ENCODE data around the gene KRT84.
"Not testable (repeated sequence)": the region's sequence is repeated elsewhere in the genome, so short reads cannot be mapped to it uniquely, and the experiment has no call there.

KRT84 gene

DNA sequence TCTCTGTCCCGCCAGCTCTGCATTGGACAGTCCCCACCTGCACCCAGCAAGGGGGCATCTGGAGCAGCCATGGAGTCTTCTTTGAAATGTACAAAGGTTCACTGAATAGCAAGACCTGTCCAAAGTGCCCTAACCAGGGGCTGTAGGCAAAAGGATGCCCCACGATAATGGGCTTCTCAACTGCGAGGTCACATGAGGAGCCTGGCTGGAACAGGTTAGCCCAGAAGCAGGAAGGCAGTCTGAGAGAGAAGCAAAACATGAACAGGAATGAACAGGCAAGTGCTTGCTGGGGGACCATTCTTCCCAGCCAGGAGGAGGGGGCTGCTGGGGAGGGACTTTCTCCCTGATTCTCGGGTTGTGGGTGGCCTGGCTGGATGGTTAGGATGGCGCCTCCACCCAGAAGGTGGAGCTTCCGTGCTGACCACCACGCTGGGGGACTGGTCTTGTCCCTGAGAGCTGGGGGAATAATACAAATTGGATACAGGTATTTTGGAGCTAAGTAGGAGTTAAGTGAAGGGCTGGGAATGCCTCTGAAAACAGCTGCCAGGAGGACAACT, 25.3 kb downstream of the KRT84 start:
- no peak for DNase-seq (ENCODE audit: low read depth in 2 of 2)

DNA sequence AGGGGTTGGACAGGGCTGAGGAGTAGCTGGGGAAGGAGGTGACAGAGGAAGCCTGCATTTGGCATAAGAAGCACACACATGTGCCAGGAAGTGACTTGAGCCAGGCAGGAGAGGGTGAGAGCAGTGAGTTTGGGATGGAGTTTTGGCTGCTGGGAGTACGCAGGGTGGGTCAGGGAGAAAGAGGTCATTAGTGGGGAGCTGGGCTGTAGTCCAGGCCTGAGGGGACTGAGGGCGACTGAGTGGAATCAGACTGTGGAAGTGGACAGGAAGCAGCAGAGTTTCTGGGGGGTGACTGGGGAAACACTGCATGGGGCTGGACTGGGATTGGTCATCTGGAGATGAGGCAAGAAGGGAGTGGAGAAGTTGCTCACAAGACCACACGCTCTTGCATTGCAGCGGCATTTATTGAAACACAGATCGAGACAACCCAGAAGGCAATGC, 25.8 kb downstream of the KRT84 start:
- DNase-seq (ENCODE audit: low read depth in 2 of 2) = no peak

DNA sequence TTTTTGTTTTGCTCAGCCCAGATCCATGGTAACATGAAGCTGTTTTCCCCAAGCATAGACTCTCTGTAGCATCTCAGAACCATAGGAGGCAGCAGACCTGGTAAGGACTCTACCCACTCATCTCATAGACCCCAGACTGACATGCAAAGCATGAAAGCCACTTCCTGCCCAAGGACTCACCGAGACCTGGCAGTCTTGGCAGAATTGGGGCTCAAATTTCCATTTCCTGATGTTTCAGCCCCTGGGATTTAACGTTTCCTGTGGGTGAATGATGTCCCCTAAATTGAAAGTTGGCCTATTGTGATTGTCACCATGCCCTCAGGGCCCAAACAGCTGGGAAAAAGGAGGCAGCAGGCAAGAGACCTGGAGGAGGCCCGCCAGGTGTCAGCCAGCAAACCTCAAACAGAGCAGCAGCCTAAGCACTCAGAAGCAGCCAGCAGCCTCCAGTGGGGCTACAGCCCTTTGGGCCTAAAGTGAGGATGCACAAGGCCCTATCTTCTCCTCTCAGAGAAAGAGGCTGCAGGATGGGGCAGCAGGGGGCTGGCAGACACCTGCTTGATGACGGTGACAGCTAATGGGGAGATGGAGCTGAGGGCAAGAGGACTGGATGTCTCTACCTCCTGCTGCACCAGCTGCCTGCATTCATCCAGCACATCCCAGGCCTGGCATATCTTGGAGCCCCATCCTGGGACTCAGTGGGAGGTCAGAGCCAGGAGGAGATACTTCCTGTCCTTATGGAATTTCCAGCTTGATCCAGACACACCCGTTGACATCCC, 26.7 kb downstream of the KRT84 start:
- no peak for DNase-seq (ENCODE audit: low read depth in 2 of 2)

DNA sequence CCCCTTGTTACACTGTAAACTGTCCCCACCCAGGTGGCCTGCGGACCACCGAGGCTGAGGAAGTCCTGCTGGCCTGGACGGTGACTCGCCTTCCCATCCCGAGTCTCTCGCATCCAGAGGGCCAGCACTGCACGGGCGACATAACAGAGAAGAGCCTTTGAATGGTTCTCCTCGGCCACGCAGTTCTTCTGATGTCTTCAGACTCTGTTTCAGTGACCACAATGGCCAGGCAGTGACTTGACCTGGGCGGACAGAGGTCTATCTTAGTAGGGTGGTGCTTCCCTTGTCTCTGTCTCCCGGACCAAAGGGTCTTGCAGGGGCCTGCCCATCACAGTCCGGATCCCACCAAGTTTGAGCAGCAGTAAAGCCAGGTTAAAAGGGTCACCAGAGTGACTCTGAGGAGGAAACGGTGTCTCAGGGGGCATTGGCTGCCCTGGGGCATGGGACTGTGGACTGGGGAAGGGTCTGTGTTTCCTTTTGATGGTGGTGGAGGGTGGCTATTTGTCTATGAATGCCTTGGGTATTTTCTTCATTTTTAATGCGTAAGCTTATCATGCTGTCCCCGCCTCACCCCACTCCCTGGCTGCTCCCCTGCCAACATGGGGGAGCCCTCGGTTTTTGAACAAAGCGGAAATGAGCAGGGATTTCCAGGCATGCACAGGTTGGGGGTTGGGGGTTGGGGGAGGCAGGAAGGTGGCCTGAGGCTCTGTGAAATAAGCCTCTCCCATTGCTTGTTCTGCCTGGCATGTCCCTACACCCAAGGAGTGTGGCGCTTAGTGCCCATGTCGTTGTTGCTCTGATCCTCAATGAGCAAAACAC, 28.5 kb downstream of the KRT84 start:
- DNase-seq (ENCODE audit: low read depth in 2 of 2) = no peak

DNA sequence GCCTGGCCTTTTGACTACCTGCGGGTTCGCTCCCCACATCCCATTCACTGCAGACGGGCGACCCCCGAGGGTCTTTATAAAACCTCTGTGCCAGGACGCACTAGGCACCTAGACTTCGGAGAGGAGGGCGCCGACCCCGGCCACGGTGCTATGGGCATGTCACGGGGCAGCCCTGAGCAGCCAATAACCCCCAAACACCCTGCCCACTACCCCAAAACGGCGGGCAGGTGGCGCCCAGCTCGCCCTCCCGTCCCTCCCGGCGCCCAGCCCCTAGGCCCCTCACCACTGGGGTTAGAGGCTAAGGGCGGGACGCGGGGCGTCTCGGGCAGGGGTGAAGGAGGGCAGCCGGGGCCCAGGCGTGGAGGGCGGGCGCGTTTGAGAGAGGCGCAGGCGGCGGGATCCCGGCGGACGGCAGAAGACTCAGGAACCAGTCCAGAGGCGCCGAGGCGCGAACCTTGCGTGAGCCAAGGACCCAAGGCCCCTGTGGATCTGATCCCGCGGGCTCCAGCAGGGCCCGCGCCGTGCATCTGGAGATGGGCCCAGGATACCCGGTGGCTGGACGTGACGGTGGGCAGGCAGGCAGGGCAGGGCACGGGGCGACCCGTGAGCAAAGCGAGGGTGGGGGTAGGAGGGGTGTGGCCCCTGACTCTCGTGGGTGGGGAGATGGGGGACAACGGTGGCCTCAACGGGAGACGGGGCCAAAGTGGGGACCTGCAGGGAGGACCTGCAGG, 29.3 kb downstream of the KRT84 start:
- DNase-seq (ENCODE audit: low read depth in 2 of 2) = no peak

DNA sequence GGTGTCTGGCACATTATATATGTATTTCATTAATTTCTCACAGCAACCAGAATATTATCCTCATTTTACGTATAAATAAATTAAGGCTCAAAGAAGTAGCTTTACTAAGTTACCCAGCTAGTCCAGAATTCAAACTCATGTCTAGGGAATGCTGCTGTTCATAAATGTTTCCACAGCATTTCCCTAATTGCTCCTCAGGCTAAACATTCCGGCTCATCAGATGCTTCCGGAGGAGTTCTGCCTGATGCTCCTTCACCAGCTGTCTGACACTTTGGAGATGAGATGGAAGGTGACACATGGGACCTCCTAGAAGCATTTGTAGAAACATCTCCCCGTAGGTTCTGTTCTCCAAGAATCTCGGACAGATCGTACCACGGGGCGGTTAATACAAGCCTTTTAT, 30.3 kb downstream of the KRT84 start:
- DNase-seq (ENCODE audit: low read depth in 2 of 2) = no peak

DNA sequence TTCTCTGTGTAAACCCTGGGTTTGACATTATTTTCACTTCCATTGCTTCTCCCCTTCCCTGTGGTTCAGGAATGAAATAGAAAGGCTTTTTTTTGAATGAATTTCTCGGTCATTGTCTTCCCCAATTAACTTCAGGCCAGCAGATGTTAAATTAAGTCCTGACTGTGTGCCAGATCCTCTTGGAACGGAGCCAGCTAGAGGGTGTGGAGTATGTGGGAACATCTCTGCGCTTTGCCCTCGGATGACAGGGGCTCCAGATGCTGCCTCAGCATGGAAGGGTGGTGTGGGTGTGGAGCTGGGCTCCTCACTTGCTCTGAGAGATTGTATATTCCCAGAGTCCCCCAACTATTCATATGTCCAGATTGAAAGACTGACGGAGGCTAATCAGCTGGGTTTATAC, 31.3 kb downstream of the KRT84 start:
- DNase-seq (ENCODE audit: low read depth in 2 of 2) = no peak

DNA sequence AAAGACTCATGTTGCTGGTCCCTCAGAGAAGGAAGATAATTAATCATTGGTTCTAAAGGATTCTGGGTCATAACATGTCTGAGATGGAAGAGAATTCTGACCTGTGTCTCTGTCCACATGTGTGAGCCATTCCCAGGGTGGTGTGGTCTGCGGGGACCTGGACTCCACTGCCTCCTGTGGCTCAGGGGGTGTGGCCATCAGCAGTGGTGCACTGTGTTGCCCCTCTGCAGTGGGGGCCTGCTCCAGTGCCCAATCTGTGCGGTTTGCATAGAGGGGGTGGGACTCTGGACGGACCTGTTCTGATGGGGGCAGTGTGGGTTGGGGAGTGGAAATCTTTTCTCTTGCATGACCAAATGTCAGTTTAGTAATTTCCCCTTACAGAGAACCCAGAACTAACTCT, 31.7 kb downstream of the KRT84 start:
- no peak for DNase-seq (ENCODE audit: low read depth in 2 of 2)

DNA sequence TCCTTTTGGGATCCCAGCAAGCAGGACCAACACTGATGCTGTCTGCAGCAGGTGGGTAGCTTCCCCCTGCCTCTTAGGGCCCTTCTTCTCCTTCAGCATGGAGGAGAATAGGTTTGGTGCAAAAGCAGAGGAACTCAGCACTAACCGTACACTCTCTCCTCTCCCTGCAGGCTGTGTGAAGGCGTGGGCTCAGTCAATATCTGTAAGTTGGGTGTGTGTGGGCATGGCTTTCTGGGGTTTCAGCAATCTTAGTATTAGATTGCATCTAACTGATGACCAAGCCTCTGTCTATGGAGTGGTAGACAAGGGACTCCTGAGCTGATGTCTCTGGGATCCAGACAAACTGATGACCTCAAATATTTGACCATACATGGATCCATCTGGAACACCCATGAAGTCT, 32.5 kb downstream of the KRT84 start:
- no peak for DNase-seq (ENCODE audit: low read depth in 2 of 2)

DNA sequence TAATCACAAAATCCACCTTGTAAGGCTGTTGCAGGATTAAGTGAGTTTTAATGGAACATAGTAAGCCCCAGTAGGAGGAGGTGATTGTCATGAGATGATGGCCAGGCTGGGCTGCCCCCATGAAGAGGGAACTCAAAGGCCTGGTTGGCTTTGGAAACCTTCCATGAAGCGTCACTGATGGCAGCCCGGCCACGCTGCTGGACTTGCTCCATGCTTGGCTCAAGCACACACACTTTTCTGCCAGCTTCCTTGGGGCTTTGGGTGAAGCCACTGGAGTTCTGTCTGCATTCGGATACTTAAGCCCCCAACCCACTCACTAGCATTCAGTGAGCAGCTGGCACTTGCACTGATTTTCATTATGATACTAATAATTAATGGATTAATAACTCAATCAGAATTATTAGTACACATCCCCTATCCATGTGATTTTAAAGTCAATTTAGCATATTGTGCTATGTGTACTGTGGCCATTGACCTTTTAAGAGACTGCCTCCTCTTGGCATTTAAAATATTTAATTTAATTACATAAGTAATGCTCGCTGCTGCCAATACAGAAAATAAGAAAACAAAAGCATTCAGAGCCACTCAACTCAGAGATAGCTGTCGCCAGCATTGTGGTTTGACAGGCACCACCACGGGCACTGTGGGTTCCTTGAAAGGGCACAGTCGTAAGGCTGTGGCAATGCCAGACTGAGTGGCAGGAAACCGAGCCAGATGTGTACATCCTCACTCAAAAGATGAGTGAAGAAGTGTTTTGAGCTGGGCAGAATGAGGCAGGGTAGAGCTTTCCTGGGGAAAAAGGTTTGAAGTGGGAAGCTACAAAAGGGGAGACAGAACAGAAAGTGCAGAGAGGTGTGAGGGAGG, 34.0 kb downstream of the KRT84 start:
- peak in 1 of 2 donors; percentile 14 for DNase-seq (ENCODE audit: low read depth in 2 of 2)

DNA sequence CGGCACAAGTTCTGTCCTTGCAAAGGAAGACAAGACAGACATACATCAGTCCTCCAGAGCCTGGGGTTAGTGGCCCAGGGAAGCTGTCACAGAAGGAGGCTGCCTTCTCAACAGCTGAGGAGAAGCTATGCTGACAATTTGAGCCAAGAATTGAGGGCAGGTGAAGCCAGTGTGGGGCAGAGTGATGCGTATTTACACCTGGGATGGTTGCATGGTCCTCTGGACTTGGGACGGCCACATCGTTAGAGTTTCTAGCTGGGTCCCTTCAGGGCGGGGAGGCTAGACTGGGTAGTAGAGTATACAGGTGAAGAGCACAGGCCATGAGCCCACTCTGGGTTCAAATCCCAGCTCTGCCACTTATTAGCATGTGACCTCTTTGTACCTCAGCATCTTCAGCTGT, 34.7 kb downstream of the KRT84 start:
- no peak for DNase-seq (ENCODE audit: low read depth in 2 of 2)

DNA sequence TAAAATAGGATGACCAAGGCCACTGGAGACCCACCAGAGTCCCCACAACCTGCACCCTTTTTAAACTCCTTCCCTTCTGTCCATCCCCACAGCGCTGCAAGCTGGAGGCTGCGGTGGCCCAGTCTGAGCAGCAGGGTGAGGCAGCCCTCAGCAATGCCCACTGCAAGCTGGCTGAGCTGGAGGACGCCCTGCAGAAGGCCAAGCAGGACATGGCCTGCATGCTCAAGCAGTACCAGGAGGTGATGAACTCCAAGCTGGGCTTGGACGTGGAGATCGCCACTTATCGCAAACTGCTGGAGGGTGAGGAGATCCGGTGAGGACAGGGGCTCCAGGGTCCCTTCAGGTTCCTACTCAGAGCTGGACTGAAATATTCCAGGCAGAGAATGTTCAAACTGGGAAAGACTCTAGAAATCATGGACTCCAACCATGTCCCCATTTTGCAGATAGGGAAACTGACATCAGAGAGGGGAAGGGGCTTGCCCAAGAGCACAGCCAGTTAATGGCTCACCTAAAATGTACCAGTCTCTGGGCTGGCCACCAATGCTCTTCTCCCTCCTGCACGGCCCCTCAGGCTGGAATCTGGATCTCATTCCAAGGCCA, 35.3 kb downstream of the KRT84 start:
- no peak for DNase-seq (ENCODE audit: low read depth in 2 of 2)

DNA sequence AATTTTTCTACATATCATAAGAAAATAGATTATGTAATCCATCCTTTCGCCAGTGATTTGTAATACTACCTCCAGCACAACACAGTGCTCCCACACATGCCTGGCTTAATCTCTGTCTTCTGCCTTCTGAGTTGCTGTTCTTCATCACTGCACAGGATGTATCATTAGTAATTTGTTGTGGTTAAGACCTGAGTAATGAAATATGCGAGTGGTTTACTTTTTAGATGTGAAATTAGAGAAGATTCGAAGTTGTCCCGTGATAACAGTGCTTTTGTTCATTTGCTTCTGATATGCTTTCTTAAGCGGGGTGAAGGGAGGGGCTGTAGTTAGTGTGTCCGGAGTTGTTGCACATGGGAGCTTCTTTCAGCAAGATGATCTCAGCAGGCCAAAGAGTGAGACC, 36.3 kb downstream of the KRT84 start:
- no peak for DNase-seq (ENCODE audit: low read depth in 2 of 2)

DNA sequence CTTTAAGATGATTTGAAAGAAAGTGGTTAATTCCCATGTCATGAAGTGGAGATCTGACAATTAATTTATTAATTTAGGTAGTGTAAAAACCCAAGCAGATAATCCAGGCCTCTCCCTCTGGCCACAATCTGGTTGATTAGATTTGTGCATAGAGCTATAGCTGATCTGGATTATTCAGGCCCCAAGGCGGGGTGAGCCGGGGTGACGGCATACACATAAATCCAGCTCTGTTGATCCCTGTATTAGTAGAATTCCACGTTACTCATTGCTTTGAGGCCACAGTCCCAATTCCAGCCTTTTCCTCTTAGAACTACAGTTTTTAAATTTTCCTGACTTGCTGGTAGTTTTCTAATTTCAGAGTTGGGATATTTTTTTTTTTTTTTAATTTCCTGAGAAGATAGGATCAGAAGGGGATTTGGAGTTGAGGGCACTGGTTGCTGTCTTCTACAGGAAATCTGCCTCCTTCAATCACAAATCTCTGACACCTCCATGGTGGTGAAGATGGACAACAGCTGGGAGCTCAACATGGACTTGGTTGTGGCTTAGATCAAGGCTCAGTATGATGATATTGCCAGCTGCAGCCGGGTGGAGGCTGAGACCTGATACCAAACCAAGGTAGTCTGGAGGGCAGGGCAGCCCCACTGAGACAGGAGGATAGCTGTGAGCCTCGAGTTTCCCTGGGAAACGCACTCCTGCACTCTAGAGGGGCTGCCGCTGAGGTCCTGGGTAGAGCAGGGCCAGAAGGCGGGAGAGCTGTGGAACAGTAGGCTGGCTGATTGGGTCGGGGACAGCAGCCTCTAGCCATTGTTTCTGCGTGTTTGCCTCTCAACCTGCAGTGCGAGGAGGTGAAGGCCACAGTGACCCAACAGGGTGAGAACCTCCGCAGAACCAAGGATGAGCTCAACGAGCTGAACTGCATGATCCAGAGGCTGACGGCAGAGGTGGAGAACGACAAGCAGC, 37.6 kb downstream of the KRT84 start:
- DNase-seq (ENCODE audit: low read depth in 2 of 2) = no peak

DNA sequence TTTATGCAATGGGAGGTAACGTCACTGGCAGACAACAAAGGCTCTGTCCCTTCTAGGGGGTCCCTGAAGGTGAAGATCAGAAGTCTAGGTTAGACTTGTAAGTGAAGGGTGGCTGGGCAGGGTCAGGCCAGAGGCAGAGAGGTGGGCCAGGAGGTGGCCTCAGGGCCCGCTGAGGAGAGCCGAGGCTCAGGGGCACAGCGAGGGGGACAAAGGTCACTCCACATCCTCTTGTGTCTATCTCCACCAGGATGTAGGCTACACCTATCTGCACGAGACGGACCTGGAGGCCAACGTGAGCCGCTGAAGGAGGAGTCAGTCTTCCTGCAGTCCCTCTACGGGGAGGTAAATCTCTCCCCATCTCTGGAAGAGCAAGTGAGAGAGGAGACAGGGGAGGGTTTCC, 38.4 kb downstream of the KRT84 start:
- DNase-seq (ENCODE audit: low read depth in 2 of 2) = no peak

DNA sequence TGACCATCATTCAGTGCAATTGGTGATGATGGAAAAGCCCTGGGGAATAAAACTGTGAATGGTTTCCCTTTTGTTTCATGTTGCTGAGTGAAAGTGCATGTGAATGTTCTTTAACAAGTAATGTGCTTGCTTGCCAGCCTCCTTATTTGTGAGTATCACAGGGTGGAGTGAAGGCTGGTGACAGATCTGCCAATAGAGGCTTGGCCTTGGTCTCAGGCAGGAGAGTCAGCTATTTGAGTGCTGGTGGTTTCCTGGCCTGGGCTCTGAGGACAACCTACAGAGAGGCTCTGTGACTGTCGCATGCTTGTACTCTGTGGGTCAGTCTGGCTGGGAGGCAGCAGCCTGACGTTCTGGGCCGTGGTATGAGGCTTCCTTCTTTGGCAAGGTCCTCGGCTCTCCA, 38.9 kb downstream of the KRT84 start:
- no peak for DNase-seq (ENCODE audit: low read depth in 2 of 2)

DNA sequence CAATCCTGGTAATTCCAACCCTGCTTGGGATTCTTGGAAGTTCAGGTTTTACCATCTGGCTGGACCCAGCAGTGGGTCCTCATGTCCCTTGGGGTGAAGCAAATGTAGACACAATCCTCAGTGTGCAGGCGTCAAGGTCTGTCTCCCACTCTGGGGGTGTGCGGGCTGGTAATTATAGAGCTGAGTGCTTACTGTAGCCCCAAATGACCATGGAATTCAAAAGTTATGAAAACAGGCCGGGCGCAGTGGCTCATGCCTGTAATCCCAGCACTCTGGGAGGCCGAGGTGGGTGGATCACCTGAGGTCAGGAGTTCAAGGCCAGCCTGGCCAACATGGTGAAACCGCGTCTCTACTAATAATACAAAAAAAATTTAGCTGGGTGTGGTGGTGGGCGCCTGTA, 40.4 kb downstream of the KRT84 start:
- DNase-seq (ENCODE audit: low read depth in 2 of 2) = not testable (repeated sequence)

DNA sequence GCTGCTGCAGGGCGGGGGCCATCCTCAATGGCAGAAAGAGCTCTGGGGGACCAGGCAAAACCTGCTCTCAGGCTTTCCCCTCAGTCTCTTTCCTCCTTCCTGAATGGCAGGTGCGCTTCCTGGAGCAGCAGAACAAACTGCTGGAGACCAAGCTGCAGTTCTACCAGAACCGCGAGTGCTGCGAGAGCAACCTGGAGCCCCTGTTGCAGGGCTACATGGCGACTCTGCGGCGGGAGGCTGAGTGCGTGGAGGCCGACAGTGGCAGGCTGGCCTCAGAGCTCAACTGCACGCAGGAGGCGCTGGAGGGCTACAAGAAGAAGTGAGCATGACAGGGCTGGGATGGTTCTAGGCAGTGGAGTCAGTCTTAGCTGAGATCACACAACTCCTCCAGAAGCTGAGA, 41.3 kb downstream of the KRT84 start:
- DNase-seq (ENCODE audit: low read depth in 2 of 2) = no peak

DNA sequence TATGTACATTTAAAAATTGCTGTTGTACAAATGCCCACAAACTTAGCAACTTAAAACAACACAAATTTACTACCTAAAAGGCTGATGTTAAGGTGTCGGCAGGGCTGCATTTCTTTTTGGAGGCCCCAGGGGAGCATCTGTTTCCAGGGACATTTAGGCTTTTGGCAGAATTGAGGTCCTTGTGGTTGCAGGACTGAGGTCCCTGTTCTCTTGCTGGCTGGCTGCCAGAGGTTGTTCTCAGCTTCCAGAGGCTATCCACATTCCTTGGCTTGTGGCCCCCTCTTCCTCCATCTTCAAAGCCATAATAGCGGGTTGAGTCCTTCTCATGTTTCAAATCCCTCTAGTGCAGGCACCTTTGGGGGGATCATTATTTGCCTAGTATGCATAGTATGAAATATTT, 41.9 kb downstream of the KRT84 start:
- no peak for DNase-seq (ENCODE audit: low read depth in 2 of 2)

All from stimulated activated CD4-positive, alpha-beta T cell treated with anti-CD3 and anti-CD28 coated beads, Interleukin-4, amount 100 ng/mL, for 48 hours (primary cell).